H1 (cell line): ENCODE data around the gene MRPS34.

Source experiments
- CEBPB ChIP-seq: IDR thresholded peaks from 2 replicates; pipeline ENCODE4 v1.6.1; 2012; ENCODE audit warnings: low read depth, low read length
- EGR1 ChIP-seq: IDR thresholded peaks from 2 replicates; pipeline ENCODE4 v1.6.1; 2011; ENCODE audit warnings: low read depth, low read length, borderline replicate concordance
- RBBP5 ChIP-seq: IDR thresholded peaks from 2 replicates; pipeline ENCODE4 v1.7.1; 2012; ENCODE audit warnings: low read depth, mild to moderate bottlenecking, inconsistent platforms, low read length, moderate library complexity, borderline replicate concordance
- SRF ChIP-seq: IDR thresholded peaks from 2 replicates; pipeline ENCODE4 v1.6.1; 2011; ENCODE audit warnings: mild to moderate bottlenecking, low read depth, low read length, moderate library complexity
- TEAD4 ChIP-seq: IDR thresholded peaks from 2 replicates; pipeline ENCODE4 v1.6.1; 2012; ENCODE audit warnings: low read depth, low read length, inconsistent platforms, mixed read lengths
- YY1 ChIP-seq: IDR thresholded peaks from 2 replicates; pipeline ENCODE4 v1.6.1; 2011; ENCODE audit warnings: low read depth, mild to moderate bottlenecking, low read length
- TF ChIP-seq, protein P1 (sequence below), 3 experiments: IDR thresholded peaks; 1 replicate in 2 of 3; 2 replicates in 1 of 3; pipeline versions ENCODE4 v1.5.1 to v1.6.1; 2011; ENCODE audit warnings: low read length in 3 of 3, mild to moderate bottlenecking in 3 of 3, inconsistent platforms in 2 of 3, low read depth in 1 of 3, moderate library complexity in 1 of 3; ENCODE audit not compliant: insufficient read depth in 1 of 3; ENCODE audit errors: control extremely low read depth in 1 of 3
- TF ChIP-seq, protein P2 (sequence below): IDR thresholded peaks from 2 replicates; pipeline ENCODE4 v1.6.1; 2012; ENCODE audit warnings: low read length, inconsistent platforms
- TF ChIP-seq, protein P3 (sequence below): IDR thresholded peaks from 2 replicates; pipeline ENCODE4 v1.6.1; 2011; ENCODE audit warnings: low read depth, mild to moderate bottlenecking, low read length; ENCODE audit not compliant: insufficient read depth
- TF ChIP-seq, protein P4 (sequence below): fragments of 300-600 bp; sonication (generic); IDR thresholded peaks from 2 replicates; pipeline ENCODE4 v1.7.1; 2012; ENCODE audit warnings: low read length, moderate library complexity, mild to moderate bottlenecking, inconsistent platforms; ENCODE audit not compliant: insufficient replicate concordance

DNA sequence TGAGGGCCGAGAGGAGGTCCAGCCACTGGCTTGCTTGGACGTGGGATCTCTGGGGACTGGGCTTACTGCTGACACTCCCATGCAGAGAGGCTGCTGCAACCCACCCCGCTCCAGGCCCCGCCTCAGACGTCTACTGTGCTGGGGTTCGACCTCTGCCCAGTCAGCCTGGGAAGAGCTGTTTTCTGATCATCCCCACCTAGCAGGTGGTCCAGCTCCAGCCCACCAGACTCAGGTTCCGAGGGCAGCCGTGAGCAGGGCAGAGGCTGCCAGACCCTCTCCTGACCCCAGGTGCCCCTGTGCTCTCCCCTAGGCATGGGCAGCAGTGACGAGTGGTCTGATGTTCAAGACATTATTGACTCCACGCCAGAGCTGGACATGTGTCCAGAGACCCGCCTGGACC is 25.0 kb downstream of the MRPS34 start:
- no peak for TF ChIP-seq TEAD4
- no peak for TF ChIP-seq YY1
- TF ChIP-seq, protein P1, sequence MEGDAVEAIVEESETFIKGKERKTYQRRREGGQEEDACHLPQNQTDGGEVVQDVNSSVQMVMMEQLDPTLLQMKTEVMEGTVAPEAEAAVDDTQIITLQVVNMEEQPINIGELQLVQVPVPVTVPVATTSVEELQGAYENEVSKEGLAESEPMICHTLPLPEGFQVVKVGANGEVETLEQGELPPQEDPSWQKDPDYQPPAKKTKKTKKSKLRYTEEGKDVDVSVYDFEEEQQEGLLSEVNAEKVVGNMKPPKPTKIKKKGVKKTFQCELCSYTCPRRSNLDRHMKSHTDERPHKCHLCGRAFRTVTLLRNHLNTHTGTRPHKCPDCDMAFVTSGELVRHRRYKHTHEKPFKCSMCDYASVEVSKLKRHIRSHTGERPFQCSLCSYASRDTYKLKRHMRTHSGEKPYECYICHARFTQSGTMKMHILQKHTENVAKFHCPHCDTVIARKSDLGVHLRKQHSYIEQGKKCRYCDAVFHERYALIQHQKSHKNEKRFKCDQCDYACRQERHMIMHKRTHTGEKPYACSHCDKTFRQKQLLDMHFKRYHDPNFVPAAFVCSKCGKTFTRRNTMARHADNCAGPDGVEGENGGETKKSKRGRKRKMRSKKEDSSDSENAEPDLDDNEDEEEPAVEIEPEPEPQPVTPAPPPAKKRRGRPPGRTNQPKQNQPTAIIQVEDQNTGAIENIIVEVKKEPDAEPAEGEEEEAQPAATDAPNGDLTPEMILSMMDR (IDR thresholded peaks at IDR 0.05; ENCODE audit: control extremely low read depth in 1 of 3, insufficient read depth in 1 of 3, low read depth in 1 of 3, low read length in 3 of 3), result no peak
- TF ChIP-seq, protein P2, sequence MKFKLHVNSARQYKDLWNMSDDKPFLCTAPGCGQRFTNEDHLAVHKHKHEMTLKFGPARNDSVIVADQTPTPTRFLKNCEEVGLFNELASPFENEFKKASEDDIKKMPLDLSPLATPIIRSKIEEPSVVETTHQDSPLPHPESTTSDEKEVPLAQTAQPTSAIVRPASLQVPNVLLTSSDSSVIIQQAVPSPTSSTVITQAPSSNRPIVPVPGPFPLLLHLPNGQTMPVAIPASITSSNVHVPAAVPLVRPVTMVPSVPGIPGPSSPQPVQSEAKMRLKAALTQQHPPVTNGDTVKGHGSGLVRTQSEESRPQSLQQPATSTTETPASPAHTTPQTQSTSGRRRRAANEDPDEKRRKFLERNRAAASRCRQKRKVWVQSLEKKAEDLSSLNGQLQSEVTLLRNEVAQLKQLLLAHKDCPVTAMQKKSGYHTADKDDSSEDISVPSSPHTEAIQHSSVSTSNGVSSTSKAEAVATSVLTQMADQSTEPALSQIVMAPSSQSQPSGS, result no peak
- no peak for TF ChIP-seq CEBPB
- no peak for TF ChIP-seq RBBP5
- TF ChIP-seq EGR1, result no peak
- TF ChIP-seq, protein P3, sequence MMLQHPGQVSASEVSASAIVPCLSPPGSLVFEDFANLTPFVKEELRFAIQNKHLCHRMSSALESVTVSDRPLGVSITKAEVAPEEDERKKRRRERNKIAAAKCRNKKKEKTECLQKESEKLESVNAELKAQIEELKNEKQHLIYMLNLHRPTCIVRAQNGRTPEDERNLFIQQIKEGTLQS, result no peak
- TF ChIP-seq, protein P4, sequence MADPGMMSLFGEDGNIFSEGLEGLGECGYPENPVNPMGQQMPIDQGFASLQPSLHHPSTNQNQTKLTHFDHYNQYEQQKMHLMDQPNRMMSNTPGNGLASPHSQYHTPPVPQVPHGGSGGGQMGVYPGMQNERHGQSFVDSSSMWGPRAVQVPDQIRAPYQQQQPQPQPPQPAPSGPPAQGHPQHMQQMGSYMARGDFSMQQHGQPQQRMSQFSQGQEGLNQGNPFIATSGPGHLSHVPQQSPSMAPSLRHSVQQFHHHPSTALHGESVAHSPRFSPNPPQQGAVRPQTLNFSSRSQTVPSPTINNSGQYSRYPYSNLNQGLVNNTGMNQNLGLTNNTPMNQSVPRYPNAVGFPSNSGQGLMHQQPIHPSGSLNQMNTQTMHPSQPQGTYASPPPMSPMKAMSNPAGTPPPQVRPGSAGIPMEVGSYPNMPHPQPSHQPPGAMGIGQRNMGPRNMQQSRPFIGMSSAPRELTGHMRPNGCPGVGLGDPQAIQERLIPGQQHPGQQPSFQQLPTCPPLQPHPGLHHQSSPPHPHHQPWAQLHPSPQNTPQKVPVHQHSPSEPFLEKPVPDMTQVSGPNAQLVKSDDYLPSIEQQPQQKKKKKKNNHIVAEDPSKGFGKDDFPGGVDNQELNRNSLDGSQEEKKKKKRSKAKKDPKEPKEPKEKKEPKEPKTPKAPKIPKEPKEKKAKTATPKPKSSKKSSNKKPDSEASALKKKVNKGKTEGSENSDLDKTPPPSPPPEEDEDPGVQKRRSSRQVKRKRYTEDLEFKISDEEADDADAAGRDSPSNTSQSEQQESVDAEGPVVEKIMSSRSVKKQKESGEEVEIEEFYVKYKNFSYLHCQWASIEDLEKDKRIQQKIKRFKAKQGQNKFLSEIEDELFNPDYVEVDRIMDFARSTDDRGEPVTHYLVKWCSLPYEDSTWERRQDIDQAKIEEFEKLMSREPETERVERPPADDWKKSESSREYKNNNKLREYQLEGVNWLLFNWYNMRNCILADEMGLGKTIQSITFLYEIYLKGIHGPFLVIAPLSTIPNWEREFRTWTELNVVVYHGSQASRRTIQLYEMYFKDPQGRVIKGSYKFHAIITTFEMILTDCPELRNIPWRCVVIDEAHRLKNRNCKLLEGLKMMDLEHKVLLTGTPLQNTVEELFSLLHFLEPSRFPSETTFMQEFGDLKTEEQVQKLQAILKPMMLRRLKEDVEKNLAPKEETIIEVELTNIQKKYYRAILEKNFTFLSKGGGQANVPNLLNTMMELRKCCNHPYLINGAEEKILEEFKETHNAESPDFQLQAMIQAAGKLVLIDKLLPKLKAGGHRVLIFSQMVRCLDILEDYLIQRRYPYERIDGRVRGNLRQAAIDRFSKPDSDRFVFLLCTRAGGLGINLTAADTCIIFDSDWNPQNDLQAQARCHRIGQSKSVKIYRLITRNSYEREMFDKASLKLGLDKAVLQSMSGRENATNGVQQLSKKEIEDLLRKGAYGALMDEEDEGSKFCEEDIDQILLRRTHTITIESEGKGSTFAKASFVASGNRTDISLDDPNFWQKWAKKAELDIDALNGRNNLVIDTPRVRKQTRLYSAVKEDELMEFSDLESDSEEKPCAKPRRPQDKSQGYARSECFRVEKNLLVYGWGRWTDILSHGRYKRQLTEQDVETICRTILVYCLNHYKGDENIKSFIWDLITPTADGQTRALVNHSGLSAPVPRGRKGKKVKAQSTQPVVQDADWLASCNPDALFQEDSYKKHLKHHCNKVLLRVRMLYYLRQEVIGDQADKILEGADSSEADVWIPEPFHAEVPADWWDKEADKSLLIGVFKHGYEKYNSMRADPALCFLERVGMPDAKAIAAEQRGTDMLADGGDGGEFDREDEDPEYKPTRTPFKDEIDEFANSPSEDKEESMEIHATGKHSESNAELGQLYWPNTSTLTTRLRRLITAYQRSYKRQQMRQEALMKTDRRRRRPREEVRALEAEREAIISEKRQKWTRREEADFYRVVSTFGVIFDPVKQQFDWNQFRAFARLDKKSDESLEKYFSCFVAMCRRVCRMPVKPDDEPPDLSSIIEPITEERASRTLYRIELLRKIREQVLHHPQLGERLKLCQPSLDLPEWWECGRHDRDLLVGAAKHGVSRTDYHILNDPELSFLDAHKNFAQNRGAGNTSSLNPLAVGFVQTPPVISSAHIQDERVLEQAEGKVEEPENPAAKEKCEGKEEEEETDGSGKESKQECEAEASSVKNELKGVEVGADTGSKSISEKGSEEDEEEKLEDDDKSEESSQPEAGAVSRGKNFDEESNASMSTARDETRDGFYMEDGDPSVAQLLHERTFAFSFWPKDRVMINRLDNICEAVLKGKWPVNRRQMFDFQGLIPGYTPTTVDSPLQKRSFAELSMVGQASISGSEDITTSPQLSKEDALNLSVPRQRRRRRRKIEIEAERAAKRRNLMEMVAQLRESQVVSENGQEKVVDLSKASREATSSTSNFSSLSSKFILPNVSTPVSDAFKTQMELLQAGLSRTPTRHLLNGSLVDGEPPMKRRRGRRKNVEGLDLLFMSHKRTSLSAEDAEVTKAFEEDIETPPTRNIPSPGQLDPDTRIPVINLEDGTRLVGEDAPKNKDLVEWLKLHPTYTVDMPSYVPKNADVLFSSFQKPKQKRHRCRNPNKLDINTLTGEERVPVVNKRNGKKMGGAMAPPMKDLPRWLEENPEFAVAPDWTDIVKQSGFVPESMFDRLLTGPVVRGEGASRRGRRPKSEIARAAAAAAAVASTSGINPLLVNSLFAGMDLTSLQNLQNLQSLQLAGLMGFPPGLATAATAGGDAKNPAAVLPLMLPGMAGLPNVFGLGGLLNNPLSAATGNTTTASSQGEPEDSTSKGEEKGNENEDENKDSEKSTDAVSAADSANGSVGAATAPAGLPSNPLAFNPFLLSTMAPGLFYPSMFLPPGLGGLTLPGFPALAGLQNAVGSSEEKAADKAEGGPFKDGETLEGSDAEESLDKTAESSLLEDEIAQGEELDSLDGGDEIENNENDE, result no peak
- no peak for TF ChIP-seq SRF
